GM23248 (cell line): ENCODE results near the gene TMEM131. TPM values are rescaled to one million over a fixed set of nuclear protein-coding genes. Genes with fewer than 3 reads are reported as not detected.
A peak's percentile ranks its signal among the peaks of the same experiment; 100 is the strongest.

ENCODE experiments used
- DNase-seq: peaks from one replicate; pipeline ENCODE4 v3.0.0-alpha.2; 2015
- H2AFZ ChIP-seq: fragments of 200-600 bp; sonication (generic); 2 replicates; pipeline ENCODE4 v1.6.1; 2016; ENCODE audit warnings: antibody characterized with exemption
- H3F3A ChIP-seq: fragments of 200-600 bp; sonication (generic); 2 replicates; pipeline ENCODE4 v1.6.1; 2016; ENCODE audit warnings: mild to moderate bottlenecking, antibody characterized with exemption, mixed run types; ENCODE audit not compliant: insufficient read depth
- H3K27ac ChIP-seq: fragments of 200-600 bp; sonication (generic); 2 replicates; pipeline ENCODE4 v1.5.1; 2016; ENCODE audit warnings: mild to moderate bottlenecking
- H3K27me3 ChIP-seq: fragments of 200-600 bp; sonication (generic); replicated peaks from 2 replicates; pipeline ENCODE4 v1.6.1; 2016; ENCODE audit warnings: mild to moderate bottlenecking; ENCODE audit not compliant: insufficient read depth
- H3K36me3 ChIP-seq: fragments of 200-600 bp; sonication (generic); 2 replicates; pipeline ENCODE4 v1.6.1; 2016; ENCODE audit warnings: low read depth, mild to moderate bottlenecking
- H3K4me1 ChIP-seq: fragments of 200-600 bp; sonication (generic); 2 replicates; pipeline ENCODE4 v1.6.1; 2016; ENCODE audit warnings: mild to moderate bottlenecking; ENCODE audit not compliant: insufficient read depth
- H3K4me2 ChIP-seq: fragments of 200-600 bp; sonication (generic); one replicate; pipeline ENCODE4 v1.6.1; 2016; ENCODE audit warnings: mild to moderate bottlenecking; ENCODE audit not compliant: unreplicated experiment
- H3K4me3 ChIP-seq: fragments of 200-600 bp; sonication (generic); 2 replicates; pipeline ENCODE4 v1.5.1; 2016; ENCODE audit warnings: mild to moderate bottlenecking
- H3K79me2 ChIP-seq: fragments of 200-600 bp; sonication (generic); 2 replicates; pipeline ENCODE4 v1.6.1; 2016; ENCODE audit warnings: mild to moderate bottlenecking; ENCODE audit not compliant: insufficient read depth
- H3K9ac ChIP-seq: fragments of 200-600 bp; sonication (generic); 2 replicates; pipeline ENCODE4 v1.6.1; 2016; ENCODE audit warnings: mild to moderate bottlenecking
- H3K9me2 ChIP-seq: fragments of 200-600 bp; sonication (generic); 2 replicates; pipeline ENCODE4 v1.6.1; 2016; ENCODE audit warnings: mixed run types, mild to moderate bottlenecking, moderate library complexity; ENCODE audit not compliant: insufficient read depth
- H3K9me3 ChIP-seq: fragments of 200-600 bp; sonication (generic); one replicate; pipeline ENCODE4 v1.6.1; 2017; ENCODE audit warnings: low read depth
- H4K20me1 ChIP-seq: fragments of 200-600 bp; sonication (generic); 2 replicates; pipeline ENCODE4 v1.6.0; 2016; ENCODE audit not compliant: insufficient read depth
- EZH2 ChIP-seq: fragments of 200-600 bp; sonication (generic); IDR thresholded peaks from 2 replicates; pipeline ENCODE4 v1.6.1; 2018; ENCODE audit warnings: antibody characterized with exemption, mild to moderate bottlenecking; ENCODE audit not compliant: insufficient read depth, poor library complexity, severe bottlenecking
- EZH2phosphoT487 ChIP-seq: fragments of 200-600 bp; sonication (generic); IDR thresholded peaks from 2 replicates; pipeline ENCODE4 v1.6.1; 2018; ENCODE audit warnings: antibody characterized with exemption, moderate library complexity, mild to moderate bottlenecking, low read depth; ENCODE audit not compliant: insufficient read depth
- WGBS, 2 experiments: methylation state at CpG; one replicate each; pipeline ENCODE4 v1.1.6; 2015 to 2017; ENCODE audit warnings: low lambda C conversion rate in 2 of 2, low coverage in 1 of 2; ENCODE audit errors: missing lambda C conversion rate in 2 of 2; 5-methylcytosine and 5-hydroxymethylcytosine counted together
- in situ Hi-C: fragments of 300-500 bp; cut with MboI; formaldehyde crosslinking; loops from 2 replicates; pipeline ENCODE4 v1.15.0; 2020
- polyA plus RNA-seq: library from polyadenylated mRNA; unstranded; fragments of >200 nt; fragmentation: Nextera tagmentation; extraction: Ambion mirVana; gene quantifications from 2 replicates; pipeline ENCODE4 v1.2.1, GENCODE V29; 2016
- total RNA-seq: library from RNA; depleted of rRNA; stranded (reverse); fragments of >200 nt; shearing (Covaris generic); gene quantifications from 2 replicates; pipeline ENCODE4 v1.2.3, GENCODE V29; 2014

The TMEM131 gene
- total and polyA plus RNA-seq, 2 experiments from 2014 or later, result 15.7 to 16.4 TPM

DNA sequence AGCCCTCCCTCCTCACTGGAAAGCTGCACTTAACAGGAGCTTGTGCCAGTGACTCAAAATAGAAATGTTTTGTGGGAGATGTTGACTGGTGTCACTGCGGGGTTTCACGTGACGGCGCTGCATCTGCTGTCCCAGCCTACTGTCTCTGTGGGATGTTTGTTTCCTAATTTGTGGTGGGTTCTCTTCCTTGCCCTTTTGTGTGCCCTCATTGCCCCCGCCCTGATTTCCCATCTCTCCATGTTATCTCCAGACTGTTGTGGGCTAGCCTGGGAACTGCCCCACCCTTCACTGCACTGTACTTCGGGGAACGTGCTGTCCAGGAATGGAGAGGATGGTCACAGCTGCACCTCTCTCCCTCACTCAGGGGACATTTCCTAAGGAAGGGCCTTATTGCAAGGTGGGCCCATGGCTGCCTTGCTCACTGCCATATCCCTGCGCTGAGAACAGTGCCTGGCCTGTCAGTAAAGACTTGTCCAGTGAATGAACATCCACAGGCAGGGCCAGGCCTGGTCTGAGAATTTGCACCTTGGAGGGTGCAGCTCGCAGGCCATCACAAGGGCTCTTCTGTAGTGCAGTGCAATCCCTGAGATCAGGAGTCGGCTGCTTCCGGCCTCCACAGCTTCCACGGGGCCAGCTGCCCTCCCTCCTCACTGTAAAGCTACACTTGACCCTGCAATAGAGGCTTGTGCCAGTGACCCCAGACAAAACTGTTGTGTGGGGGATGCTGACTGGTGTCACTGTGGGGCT, 264.3 kb downstream of the TMEM131 start:
- H3K36me3 ChIP-seq, result no peaks in the 10 kb centered on the region
- no peak overlapping the region for H3K27ac ChIP-seq
- no peak for DNase-seq
- 64 to 72% methylated on average over 12 of the region's 12 CpGs for WGBS, 2 experiments
- in situ Hi-C loops, result no loop called here
- H3K9me3 ChIP-seq, result no peaks in the 10 kb centered on the region
- H3F3A ChIP-seq, result no peaks in the 10 kb centered on the region
- H3K4me2 ChIP-seq, result no peak overlapping the region
- no peaks in the 10 kb centered on the region for H4K20me1 ChIP-seq
- no peaks in the 10 kb centered on the region for H3K27me3 ChIP-seq
- H3K4me1 ChIP-seq, result 0 out of 2 replicates have a peak, but pooled peaks cover 5% of the 10 kb centered on the region
- H3K9me2 ChIP-seq, result no peaks in the 10 kb centered on the region
- TF ChIP-seq EZH2phosphoT487 (no peak), EZH2 (no peak)
- no peak overlapping the region for H3K4me3 ChIP-seq
- no peak overlapping the region for H2AFZ ChIP-seq
- no peak overlapping the region for H3K9ac ChIP-seq
- no peaks in the 10 kb centered on the region for H3K79me2 ChIP-seq

DNA sequence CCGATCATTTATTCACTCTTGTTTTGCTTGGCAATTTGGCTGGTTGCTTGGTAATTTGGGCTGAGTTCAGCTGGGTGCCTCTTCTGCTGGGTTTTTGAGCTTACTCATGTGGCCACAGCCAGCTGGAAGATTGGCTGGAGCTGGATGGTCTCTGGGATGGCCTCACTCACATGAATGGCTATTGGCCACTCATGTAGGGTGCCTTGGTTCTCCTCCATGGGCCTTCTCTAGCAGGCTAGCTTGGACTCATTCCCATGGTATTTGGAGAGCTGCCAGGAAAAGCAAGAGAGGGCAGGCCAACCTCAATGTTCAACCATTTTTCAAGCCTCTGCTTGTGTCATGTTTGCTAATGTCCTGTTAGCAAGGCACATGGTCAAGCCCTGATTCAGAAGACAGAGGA, 265.5 kb downstream of the TMEM131 start:
- in situ Hi-C loops, result no loop called here
- TF ChIP-seq EZH2, result no peak
- no peak for TF ChIP-seq EZH2phosphoT487
- H3K36me3 ChIP-seq, result no peaks in the 10 kb centered on the region
- H3K9me2 ChIP-seq, result no peaks in the 10 kb centered on the region
- no peaks in the 10 kb centered on the region for H3F3A ChIP-seq
- no peak overlapping the region for H3K4me2 ChIP-seq
- no peak overlapping the region for H2AFZ ChIP-seq
- no peaks in the 10 kb centered on the region for H3K27me3 ChIP-seq
- no peaks in the 10 kb centered on the region for H3K9me3 ChIP-seq
- H3K9ac ChIP-seq, result no peak overlapping the region
- 80 to 87% methylated on average over 1 of the region's 1 CpG for WGBS, 2 experiments
- 0 out of 2 replicates have a peak, but pooled peaks cover 5% of the 10 kb centered on the region for H3K4me1 ChIP-seq
- no peak overlapping the region for H3K27ac ChIP-seq
- no peak for DNase-seq
- no peaks in the 10 kb centered on the region for H4K20me1 ChIP-seq
- no peaks in the 10 kb centered on the region for H3K79me2 ChIP-seq
- no peak overlapping the region for H3K4me3 ChIP-seq

DNA sequence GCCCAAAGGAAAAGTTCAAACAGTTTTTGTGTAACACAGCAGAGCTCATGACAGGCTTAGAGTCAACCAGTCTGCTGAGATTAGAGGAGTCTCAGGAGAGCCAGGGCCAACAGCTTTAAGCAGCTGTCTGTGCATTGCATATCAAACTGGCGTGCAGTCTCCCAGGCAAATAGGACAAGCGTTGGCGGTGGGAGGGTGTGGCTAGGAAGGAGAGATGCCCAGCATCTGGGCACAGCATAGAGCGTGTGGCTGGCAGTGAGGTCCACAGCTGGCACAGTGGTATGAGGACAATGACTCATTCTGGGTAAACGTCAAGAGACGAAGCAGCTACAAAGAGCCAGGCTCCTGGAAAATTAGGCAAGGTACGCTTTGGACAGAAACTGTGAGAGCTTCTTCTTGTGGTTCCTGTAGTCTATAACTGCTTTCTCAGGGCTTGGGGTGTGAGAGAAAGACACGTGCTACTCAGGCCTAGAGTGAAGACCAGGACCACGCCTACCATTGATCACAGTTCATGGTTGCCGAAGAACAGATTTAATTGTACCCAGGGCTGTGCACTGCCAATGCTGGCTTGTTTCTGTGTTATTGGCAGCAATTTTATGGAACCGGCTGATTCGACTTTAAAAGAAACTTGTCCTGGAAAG, 267.5 kb downstream of the TMEM131 start:
- 1 to 2% methylated on average over 12 of the region's 12 CpGs for WGBS, 2 experiments

DNA sequence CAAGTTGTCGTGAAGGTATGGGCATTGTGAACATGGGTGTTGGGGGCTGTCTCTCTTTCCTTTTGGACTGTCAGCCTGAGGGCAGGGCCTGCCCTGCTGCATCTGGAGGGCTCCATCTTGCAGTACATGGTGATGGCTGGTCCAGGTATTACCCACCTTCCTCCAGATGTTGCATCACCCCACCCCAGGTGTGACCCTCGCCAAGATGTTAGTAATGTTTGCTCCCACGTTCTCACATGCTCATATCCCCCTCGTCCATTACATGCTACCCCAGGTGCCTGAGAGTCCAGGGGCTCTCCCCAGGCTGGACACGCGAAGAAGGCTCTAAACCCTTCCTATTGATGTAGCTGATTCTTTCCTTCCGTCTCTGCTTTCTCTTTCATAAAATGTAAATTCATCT, 268.5 kb downstream of the TMEM131 start:
- H3K36me3 ChIP-seq, result no peaks in the 10 kb centered on the region
- in situ Hi-C loops, result no loop called here
- 0 out of 2 replicates have a peak, but pooled peaks cover 5% of the 10 kb centered on the region for H3K4me1 ChIP-seq
- no peaks in the 10 kb centered on the region for H4K20me1 ChIP-seq
- H3K79me2 ChIP-seq, result no peaks in the 10 kb centered on the region
- H3K9me3 ChIP-seq, result no peaks in the 10 kb centered on the region
- no peak overlapping the region for H3K4me3 ChIP-seq
- H3K27ac ChIP-seq, result no peak overlapping the region
- DNase-seq, result no peak
- TF ChIP-seq EZH2, result no peak
- TF ChIP-seq EZH2phosphoT487, result no peak
- H3K27me3 ChIP-seq, result no peaks in the 10 kb centered on the region
- H2AFZ ChIP-seq, result no peak overlapping the region
- 77 to 78% methylated on average over 7 of the region's 7 CpGs for WGBS, 2 experiments
- no peaks in the 10 kb centered on the region for H3K9me2 ChIP-seq
- no peaks in the 10 kb centered on the region for H3F3A ChIP-seq
- no peak overlapping the region for H3K9ac ChIP-seq
- H3K4me2 ChIP-seq, result no peak overlapping the region

More for the DNA sequence above, 267.5 kb downstream of the TMEM131 start:
- no peaks in the 10 kb centered on the region for H3K9me2 ChIP-seq
- H3K4me1 ChIP-seq, result 0 out of 2 replicates have a peak, but pooled peaks cover 5% of the 10 kb centered on the region
- no peak overlapping the region for H3K27ac ChIP-seq
- in situ Hi-C loops, result no loop called here
- H3K9me3 ChIP-seq, result no peaks in the 10 kb centered on the region
- no peaks in the 10 kb centered on the region for H3K27me3 ChIP-seq
- no peak overlapping the region for H3K4me3 ChIP-seq
- H2AFZ ChIP-seq, result 0 out of 2 replicates have a peak overlapping the region, but pooled peaks have one; percentile 10
- H3K36me3 ChIP-seq, result no peaks in the 10 kb centered on the region
- no peaks in the 10 kb centered on the region for H3F3A ChIP-seq
- H3K4me2 ChIP-seq, result peak overlapping the region; percentile 5
- DNase-seq, result peak; percentile 77
- no peaks in the 10 kb centered on the region for H4K20me1 ChIP-seq
- TF ChIP-seq EZH2phosphoT487, result no peak
- TF ChIP-seq EZH2, result no peak
- no peak overlapping the region for H3K9ac ChIP-seq
- H3K79me2 ChIP-seq, result no peaks in the 10 kb centered on the region
